ENCODE results near the gene GJD2. TPM values are rescaled to one million over a fixed set of nuclear protein-coding genes. Genes with fewer than 3 reads are reported as not detected.

GJD2 gene
- polyA plus RNA-seq, 4 donors: 0.04 TPM; not detected in 3

Other genes with a start within 250 kb of the GJD2 start
- gene GOLGA8B, start 171.3 kb downstream of the GJD2 start, polyA plus RNA-seq (ENCODE audit: insufficient read length in 4 of 4): 100 to 1,000 TPM in 2 of 4 donors, 10 to 100 TPM in 2; 34.5 to 157 (median 100) TPM
- gene ACTC1, start 40.6 kb upstream of the GJD2 start, polyA plus RNA-seq (ENCODE audit: insufficient read length in 4 of 4): 1 to 10 TPM; 1.1 to 1.7 (median 1.6) TPM
- 10 to 100 TPM; 38.5 to 52.2 (median 43.7) TPM for gene AQR, start 214.7 kb upstream of the GJD2 start, polyA plus RNA-seq (ENCODE audit: insufficient read length in 4 of 4)
- gene ZNF770, start 233.3 kb upstream of the GJD2 start, polyA plus RNA-seq (ENCODE audit: insufficient read length in 4 of 4): 10 to 100 TPM; 44.2 to 81.2 (median 63.1) TPM

Measured in left renal pelvis (tissue), 4 donors.